ENCODE data around the gene ANKRD31.
A peak's percentile ranks its signal among the peaks of the same experiment; 100 is the strongest.

The ANKRD31 gene

DNA sequence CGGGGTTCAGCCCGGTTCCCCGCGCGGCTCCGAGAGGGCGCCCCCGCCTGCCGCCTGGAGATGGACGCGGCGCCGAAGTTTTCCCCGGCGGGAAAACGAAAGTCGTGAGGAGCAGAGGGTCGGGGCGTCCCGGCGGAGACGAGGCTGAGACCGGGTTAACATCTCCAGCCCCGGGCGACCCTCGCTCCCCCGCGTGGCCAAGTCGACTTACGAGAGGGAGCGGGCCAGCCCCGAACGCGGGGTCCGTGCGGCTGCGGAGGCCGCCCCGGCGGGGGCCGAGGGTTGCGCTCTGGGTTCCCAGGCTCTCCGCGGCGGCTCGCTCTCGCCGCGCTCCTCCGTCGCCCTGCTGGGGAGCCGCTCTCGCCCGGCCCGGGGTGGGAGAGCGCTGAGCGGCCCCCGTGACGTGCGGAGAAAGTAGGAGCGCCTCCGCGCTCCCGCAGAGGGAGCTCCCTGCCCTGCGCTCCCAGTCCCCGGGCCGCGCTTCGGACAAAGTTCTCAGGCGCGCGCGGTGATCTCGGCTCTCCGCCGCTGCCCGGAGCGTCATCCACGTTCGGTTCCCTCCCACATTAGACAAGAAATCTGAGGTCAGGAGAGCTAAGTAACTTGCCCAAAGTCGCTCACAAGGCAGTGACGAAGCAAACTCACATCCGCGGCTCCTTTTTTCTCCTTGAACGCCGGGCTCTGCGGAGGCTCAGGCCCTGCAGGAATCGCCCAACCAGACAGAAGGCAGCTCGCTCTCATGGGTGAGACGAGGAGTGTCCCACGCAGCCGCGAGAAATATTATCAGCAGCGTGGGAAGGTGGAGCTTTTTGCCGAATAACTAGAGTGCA lies 183.2 kb downstream of the ANKRD31 start:
- peak overlapping the region; percentile 20; the same call in 1 of the 2 replicates for H3K27ac ChIP-seq
- TF ChIP-seq, protein P1, sequence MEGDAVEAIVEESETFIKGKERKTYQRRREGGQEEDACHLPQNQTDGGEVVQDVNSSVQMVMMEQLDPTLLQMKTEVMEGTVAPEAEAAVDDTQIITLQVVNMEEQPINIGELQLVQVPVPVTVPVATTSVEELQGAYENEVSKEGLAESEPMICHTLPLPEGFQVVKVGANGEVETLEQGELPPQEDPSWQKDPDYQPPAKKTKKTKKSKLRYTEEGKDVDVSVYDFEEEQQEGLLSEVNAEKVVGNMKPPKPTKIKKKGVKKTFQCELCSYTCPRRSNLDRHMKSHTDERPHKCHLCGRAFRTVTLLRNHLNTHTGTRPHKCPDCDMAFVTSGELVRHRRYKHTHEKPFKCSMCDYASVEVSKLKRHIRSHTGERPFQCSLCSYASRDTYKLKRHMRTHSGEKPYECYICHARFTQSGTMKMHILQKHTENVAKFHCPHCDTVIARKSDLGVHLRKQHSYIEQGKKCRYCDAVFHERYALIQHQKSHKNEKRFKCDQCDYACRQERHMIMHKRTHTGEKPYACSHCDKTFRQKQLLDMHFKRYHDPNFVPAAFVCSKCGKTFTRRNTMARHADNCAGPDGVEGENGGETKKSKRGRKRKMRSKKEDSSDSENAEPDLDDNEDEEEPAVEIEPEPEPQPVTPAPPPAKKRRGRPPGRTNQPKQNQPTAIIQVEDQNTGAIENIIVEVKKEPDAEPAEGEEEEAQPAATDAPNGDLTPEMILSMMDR (conservative IDR thresholded peaks at IDR 0.05): peak; percentile 10

DNA sequence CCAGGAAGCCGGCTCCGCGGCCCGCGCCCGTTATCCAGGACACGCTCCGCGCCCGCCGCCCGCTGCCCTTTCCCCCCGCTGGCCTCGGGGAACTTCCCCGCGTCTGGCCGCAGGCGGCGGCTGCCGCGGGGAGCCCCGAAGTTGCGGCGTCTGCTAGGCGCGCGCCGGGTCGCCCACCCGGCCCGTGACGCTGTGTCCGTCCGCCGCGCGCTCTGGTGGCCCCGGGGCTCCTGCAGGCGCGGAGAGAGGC lies 183.7 kb downstream of the ANKRD31 start:
- TF ChIP-seq, protein P1 (conservative IDR thresholded peaks at IDR 0.05): no peak
- H3K27ac ChIP-seq: peak overlapping the region; percentile 20; the same call in 1 of the 2 replicates

DNA sequence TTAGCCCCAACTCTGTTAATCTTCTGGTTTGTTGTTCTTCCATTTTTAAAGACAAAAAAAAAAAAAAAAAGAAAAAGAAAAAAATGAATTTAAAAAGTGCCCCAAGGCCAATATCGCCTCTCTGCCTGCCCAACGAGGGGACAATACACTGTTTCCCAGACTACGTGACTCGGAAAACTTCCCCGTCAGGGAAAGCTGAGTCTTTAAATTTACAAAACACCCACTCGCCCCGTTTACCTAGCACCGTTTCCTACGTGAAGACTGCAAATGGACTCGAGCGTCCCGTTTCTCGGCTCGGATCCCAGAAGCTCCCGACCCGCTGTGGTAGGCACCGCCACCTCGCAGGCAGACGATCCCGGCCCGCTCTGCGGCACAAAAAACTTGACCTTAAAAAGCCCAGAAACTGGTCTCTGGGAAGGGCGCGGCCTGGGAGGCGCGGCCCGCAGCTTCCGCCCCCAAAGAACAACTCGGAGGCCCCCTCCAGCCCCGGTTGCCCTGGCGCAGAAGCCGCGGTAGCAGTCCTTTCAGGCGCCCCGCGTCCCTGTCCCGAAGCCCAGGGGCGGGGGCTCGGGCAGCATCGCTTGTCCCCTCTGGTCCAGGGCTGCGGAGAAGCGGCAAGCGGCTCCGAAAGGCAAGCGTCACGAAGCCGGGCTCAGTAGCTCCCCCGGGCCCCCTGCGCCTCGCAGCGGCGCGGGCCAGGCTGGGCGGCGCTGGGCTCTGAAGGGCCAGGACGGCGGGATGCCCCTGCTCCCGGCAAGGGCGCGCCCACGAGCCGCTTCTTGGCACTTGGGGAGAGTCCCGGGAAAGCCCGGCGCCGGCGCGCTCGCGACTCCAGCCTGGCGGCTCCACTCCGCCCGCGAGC lies 184.3 kb downstream of the ANKRD31 start, which contains the start of gene GCNT4:
Gene GCNT4, minus strand, starts transcription at position 367 of the 862 bp plus-strand sequence. CDS start 22,521 bp downstream, outside the sequence.
- peak within 1 kb of the TSS; percentile 20; the same call in 1 of the 2 replicates for H3K27ac ChIP-seq
- TF ChIP-seq, protein P1 (conservative IDR thresholded peaks at IDR 0.05): no peak

- TF ChIP-seq, protein P1 (conservative IDR thresholded peaks at IDR 0.05): no peak
- H3K27ac ChIP-seq: no peak overlapping the region
Measured at GRCh38 chr5:75051217-75051751, 185.4 kb downstream of the ANKRD31 start.

GRCh38 chr5:75050415-75050814 lies 186.3 kb downstream of the ANKRD31 start:
- H3K27ac ChIP-seq: no peak overlapping the region
- TF ChIP-seq, protein P1 (conservative IDR thresholded peaks at IDR 0.05): no peak

GRCh38 chr5:75049456-75050351 lies 187.0 kb downstream of the ANKRD31 start:
- TF ChIP-seq, protein P1 (conservative IDR thresholded peaks at IDR 0.05): peak; percentile 62; the same call in 1 of the 2 replicates
- H3K27ac ChIP-seq: no peak overlapping the region

Data from VCaP (cell line).